GM18858 (cell line): ENCODE data around the gene MED15.

ENCODE experiments used
- ATAC-seq: cut with Tn5 transposase; IDR thresholded peaks from one replicate; pipeline ENCODE4 v1.9.1; 2021; ENCODE audit not compliant: unreplicated experiment

MED15 gene

DNA sequence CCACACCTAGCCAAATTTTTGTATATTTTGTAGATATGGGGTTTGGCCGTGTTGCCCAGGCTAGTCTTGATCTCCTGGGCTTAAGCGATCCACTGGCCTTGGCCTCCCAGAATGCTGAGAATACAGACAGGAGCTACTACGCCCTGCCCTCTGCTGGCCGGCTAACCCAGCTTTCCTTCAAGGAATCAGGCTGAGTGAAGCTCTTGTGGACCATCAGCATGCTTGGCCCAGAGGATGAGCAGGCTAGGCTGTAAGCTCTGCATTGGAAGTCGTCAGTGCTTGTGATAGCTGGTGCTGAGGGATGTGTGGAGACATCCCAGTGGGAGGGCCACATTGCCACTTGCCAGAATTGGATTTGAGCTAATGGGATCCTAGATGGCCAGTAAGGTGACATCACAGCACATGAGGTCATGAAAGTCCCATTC is 60.6 kb downstream of the MED15 start:
- ATAC-seq, result no peak

DNA sequence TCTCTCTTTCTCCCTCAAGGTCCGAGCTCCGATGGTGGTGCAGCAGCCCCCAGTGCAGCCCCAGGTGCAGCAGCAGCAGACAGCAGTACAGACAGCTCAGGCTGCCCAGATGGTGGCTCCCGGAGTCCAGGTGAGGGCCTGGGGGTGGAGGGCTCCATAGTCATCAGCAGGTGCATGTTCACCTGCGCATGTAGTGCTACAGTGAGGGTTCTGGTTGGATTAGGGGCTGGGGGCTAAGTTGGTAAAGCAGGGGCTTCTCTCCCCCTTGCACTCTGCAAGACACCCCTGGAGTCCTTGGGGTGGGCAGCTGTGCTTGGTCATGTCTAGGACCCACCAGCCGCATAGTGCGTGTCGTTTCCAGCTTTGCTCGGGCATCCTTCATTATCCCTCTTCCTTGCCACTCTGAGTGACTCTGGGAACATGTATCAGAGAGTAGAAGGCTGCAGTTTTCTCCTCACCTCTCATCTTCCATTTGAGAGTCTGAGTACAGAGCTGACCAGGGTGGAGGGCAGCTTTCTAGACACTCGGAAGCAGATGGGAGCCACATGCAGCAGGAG is 61.2 kb downstream of the MED15 start:
- ATAC-seq, result no peak

DNA sequence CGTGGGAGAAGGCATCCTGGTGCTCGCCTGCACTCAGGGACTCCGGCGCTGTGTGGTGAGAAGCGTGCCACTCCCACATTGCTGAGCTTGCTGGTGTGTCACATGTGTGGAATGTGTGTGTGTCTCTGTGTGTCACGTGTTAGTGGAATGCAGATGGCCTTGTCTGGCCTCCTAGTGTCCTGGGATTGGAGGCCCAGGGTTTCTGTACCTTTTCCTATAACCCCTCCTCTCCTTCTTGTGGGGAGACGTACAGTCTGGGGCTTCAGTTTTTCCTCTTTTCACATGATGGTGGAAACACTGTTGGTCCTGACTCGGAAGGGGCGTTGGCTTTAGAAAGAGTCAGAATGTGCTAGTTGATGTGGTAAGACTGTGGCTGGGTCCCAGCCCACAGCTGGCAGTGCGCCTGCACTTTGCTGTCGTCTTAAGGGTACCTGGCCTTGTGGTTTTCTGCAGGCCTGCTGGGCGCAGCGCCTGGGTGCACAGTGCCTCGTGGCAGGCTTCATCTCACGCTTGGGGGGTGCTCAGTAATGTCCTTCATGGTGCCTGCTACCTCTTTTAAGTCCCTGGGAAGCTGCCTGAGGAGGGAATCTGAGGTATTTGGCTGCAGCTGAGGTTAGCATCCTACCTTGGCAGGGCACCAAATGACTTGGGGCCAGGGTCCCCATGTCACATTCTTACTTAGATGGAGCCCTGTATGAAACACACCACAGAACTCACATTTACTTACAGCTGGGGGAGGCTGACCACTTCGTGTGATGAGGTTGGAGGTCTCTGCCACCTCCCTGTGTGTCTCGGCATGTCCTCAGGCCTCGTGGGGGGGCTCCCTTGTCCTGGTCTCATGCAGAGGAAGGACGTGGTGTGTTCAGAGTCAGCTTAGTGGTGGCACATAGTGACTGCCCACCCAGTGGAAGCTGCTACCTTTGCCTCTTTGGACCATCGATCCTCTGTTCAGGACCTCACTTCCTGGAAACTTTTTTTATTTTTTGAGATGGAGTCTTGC is 61.9 kb downstream of the MED15 start:
- no peak for ATAC-seq

DNA sequence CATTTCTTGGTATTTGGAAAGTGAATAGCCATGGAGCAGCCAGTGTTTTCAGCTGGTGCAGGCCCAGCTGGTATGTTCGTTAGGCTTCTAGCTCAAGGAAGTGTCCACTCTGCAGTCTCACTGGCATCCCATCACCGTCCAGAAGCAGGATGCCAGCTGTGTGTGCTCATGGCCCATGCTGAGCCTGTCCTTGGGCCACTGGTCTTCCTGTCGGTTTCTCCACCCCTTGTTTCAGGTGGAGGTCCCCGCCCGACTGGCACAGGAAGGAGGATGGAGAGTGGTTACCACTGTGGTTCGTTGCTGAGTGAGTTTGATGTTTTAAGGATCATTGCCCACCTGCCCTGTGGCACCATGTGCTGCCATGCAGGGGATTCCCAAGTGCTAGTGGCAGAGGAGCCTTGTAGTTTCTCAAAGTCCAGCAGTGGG is 63.7 kb downstream of the MED15 start:
- no peak for ATAC-seq

DNA sequence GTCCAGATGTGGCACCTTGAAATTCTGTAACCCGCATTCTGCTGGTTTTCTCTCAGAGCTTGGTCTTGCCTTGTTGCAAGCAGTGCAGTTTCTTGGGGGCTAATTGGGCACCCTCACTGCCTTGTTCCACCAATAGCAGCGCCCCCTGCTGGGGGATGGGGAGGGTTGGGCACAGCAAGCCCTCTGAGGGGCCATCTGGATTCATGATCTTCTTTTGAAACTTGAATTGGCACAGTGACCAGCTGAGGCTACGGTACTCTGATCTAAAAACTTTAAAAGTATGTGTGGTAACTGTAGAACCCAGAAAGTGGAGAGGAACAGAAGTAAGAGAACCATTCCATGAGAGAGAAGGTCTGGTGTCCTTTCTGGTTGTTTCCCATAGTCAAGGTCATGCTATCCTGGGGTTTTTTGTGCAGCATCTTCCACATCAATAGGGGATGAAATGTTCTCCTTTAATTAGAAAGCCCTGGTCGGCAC is 64.2 kb downstream of the MED15 start:
- ATAC-seq, result no peak

DNA sequence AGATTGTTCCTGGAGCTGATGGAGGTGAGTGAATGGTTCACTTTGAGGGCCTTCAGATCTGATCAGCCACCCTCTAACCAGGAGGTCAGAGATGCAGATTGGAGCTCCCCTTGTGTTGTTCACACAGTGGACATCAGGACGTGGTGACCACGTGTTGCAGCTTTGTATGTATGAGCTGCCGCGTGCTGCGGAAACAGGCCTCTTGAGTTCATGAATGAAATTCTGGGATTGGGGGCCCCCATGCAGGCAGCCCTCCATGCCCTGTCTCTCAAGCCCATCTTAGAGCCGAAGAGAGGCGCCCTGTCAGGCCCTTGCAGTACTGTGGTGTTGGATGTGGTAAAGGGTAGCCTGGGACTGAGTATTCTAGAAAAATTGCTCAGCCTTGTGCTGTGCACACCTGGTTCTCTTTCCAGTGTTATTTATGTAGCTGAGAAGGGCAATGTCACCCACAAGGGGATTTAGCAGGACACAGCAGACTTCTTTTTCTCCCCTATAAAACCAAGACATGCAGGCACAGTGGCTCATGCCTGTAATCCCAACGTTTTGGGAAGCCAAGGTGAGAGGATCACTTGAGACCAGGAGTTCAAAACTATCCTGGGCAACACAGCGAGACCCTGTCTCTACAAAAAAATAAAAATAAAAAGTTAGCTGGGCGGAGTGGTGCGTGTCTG is 64.9 kb downstream of the MED15 start:
- ATAC-seq, result no peak

DNA sequence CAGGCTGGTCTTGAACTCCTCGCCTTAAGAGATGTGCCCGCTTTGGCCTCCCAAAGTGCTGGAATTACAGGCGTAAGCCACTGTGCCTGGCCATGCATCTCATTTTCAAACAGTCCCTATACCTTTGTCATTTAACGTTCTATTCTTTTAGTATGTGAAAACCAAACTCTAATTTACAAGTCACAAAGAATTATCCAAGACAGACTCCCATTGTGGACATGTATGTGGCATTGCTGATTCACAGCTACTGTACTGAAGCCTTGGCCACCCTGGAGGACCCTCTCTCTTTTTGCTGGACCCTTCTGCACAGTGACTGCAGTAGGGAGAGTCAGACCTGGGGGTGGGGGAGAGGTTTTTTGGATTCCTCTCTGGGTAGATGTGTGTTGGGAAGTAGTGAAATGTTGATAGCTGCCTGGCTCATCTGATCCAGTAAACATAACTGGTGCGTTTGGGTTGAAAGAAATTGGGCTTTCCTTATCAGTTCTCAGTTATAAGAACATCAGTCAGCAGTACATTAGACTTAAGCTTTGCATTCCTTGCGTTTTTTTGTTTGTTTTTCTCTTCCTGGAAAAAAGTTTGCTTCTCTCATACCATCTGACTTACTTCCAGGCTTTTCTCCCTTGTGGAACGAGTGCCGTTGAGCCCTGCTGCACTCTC is 65.9 kb downstream of the MED15 start:
- no peak for ATAC-seq

DNA sequence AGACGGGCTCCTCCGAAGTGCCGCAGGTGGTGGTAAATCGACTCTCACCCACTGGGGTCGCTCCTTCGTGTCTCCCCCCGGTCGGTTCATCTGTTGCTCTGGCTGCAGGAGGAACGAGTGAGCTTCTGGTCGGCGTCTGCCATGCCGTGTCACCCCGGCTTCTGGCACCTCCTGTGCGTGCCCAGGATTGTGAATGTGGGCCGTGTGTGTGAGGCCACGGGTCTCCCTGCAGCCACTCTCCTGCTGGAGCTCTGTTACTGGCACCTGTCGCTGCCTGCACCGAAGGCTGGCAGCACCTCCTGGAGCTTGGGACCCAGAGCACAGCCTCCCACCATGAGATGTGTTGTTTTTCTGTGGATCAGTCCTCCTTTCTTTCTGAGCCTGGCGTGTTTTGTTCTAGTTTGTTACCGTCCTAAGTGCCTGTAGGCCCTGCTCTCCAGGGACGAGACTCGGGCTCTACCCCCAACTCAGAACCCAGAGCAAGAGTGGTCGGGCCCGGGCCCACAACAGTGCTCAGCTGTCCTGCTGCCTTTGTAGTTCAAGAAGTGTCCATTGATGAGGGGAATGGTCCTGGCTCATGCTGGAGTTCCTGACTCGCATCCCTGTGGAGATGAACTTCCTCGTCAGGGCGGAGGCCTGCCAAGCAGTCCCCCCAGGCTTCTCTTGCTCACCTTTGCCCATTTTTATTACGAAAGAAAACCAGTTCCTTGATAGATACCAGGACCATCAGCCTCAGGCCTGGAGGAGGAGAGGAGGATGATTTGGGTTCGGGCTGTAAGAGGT is 66.6 kb downstream of the MED15 start:
- no peak for ATAC-seq

DNA sequence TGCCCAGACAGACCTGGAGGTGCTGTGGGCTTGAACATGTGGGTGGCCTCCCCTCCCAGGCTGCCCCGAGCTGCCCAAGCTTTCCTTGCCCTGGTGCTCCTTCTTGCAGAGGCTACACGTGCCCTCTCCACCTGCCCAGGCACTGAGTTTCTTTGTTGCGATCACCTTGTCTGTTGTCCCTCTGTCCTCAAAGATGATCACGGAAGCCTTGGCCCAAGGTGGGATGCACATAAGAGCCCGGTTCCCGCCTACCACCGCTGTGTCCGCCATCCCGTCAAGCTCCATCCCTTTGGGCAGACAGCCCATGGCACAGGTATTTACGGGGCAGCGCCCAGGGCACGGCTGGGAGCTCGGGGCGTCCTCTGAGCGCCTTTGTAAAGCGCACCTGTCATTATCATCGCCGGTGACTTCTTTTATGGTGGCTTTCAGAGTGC is 67.5 kb downstream of the MED15 start:
- ATAC-seq, result no peak

DNA sequence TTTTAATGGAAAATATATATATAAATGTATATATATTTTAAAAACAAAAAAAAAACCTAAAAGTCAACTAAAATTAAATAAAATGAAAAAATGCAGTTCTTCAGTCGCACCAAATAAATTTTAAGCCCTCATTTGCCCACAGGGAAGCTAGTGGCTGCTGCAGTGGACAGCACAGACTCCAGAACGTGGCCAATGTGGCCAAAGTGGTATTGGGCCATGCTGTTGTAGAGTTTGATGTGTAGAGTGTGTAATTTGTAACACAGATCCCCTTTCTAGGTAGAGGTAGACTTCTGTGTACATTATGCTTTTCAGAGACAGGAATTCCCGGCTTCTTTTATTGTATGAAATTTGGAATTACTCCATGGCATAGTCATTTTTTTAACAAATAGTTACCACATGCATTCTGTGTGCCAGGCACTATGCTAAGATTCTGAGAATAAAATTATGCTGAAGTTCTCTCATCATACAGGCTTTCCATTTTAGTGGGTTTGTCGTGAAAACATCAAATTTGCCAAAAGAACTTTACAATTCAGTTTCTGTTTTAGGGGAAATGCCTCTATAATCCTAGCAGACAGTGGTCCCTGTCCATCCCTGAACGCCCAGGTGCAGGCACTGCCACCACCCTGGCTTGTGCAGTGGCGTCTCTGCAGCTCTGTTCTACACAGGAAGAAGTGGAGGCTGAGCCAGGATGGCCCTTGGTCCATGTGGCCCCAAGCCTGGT is 68.5 kb downstream of the MED15 start:
- no peak for ATAC-seq

DNA sequence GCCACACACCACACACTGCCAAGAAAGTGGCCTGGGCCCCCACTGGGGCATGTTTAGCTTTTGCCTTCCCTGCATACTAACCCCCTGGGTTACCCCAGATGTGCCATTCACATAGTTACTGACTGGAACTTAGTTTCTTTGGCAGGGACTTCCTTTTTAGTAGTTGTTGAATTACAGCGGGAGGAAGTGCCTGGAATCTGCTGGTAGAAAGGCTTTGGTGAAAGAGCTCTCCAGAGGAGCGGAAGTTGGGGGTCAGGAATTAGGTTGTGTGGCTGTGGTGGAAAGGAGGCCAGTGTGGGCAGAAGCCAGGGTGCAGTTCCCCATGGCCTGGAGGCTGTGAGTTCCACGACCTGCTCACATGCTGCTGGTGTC is 69.0 kb downstream of the MED15 start:
- ATAC-seq, result no peak

DNA sequence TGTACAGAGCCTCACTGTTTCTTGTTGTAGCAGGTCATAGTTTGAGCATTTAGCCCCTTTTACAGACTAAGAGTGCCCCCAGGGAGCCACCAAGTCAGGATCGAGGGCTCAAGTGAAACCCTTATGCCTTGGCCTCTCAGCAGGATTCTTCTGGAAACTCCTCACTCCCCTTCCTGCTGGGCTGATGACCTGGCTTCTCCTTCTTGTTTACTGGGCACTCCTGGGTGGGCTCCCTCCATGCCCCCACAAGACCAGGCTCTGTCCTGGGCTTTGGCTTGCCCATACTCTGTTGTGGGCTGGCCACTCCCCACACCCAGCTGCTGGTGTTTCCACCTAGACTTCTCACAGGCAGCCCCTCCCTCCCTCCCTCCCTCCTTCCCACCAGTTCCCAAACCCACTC is 69.6 kb downstream of the MED15 start:
- no peak for ATAC-seq

DNA sequence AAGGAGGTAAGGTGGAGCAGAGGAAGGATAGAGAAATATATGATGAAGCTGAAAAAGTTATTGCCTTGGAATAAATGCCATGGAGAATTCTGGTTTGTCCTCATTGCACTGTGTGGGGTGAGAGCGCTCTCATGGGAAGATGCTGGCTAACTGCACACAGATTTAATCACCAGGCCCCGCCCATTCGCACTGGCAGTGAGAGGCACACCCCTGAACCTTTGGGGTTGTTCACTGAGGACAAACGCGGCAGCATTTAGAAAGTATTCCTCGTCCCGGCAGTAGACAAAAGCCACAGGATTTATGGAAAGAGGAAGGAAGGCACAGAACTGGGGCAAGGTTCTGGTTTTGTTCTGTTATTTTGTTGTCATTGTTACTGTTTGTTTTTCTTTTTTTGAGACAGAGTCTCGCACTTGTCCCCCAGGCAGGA is 70.2 kb downstream of the MED15 start:
- no peak for ATAC-seq

DNA sequence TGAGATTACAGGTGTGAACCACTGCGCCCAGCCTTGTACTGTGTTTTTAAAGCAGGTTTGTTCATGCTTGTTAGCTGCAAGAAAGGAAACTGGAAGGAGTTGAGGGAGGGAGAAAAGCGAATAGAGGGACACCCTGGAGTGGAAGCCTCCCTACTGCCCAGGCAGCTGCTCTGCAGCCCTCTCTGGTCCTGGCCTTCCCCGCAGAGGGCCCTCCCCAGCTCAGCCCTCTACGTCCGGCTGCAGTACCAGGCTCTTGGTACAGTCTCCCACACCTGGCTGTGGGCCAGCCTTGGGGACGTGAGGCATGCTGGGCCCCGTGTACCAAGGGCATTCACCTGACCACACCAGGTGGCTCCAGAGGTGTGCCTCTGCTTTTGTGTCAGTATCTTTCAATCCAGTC is 70.8 kb downstream of the MED15 start:
- no peak for ATAC-seq

DNA sequence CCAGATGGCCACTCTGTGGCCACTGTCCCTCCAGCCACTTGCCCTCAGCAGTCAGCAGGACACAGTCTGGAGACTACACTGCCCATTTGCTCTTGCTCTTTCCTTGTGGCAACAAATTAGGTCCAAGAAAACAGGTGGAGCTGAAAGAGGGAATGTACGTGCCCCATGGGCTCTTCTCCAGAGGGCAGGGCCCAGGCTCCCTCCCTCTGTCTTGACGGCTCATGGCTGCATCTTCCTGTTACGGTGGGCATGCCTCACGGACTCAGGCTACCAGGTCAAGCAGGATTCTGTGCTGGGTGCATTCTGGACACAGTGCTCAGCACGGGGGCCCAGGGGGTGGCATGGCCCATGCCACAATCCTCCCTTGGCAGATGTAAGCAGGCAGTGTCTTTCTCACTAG is 71.3 kb downstream of the MED15 start:
- ATAC-seq, result no peak

DNA sequence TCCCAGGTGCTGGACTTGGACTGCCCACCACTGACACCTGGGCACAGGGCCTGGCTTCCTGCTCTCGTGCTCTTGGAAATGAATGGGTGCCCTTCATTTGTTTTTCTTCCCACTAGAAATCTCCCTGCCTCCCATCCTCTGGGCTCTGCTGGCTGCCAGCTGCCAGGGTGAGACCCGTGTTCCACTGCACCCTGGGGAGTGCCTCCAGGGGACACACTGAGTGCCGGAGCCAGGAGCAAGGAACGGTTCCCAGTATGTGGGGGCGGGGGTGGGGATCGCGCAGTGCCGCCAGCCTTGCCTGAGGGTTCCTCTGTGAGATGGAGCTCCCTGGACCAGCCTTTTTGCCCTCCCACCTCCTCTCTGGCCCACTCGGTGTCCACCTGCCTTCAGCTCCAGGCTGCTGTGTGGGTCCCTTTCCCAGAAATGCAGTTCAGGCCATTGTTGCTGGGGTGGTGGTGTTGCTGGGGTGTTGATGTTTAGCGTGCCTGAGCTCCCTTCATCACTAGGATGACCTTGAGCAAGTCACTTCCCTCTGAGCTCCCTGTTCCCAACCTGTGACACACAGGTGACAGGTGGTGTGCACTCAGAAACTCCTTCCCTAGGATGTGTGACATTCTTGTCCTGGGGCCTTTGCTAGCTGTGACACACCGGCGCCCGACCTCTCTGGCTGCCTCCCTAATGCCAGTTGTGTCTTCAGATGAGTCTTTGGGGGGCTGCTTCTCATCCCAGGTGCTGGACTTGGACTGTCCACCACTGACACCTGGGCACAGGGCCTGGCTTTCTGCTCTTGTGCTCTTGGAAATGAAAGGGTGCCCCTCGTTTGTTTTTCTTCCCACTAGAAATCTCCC is 72.1 kb downstream of the MED15 start:
- no peak for ATAC-seq

DNA sequence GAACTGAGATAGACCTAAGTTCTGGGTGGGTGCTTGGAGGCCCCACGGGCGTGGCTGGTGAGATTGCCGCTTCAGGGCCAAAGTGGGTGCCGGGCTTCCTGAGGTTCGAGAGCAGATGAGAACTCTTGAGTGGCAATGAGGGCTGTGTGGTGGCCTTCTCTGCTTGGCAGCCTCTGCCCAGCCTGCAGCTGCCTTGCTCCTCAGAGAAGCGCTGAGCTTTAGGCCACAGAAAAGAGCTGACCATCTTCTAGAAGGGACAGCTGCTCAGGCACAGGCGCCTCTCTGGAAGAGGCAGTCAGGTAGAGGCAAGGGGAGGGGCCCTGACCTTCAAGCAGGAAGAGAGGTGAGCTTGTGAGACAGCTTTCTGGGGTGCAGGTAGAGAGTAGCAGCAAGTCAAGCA is 72.8 kb downstream of the MED15 start:
- no peak for ATAC-seq

DNA sequence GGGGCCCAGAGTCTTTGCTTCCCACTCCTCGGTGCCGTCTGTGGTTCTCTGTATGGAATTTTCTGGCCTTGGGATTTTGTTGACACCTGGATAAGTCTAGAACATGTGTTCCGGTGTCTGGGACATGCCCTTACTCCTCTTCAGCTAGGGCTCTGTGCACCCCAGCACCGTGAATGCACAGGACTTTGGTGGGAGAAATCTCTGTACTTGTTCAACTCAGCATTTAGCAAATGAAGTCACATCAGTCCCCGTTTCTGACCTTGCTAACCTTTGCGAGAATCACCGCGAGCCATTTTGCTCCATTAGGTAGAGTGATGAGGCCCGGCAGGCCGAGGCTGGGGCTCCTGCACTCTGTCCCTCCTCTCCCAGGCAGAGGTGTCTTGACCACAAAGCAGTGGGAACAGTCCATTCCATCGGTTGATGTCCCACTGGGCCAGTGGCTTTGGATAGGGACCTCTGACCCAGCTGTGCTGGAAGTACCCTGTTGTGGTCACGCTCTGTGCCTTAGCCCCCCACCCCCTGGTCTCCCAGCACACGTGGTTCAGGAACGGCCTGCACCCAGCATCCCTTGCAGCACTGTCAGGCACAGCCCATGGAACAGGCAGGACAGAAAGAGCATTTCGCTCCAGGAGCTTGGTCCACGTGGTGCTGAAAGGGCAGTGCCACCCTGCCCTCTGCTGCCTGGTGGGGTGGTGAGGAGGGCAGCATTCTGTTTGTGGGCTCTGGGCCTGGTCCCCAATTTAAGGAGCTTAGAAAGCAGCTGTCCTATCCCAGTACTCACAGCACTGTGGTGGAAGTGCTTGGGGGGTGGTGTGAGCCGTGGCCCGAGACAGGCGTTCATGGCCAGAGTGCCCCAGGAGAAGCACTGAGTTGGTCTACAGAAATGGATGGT is 73.4 kb downstream of the MED15 start:
- no peak for ATAC-seq
